ENCODE measurements around the gene SERPIND1. TPM values are rescaled to one million over a fixed set of nuclear protein-coding genes. Genes with fewer than 3 reads are reported as not detected.

SERPIND1 gene
- total and polyA plus RNA-seq, 5 experiments from 2014 or later = not detected

- ATAC-seq (no peak), DNase-seq (no peak)
- peaks cover 0 to 60% (median 11%) of the 10 kb centered on the region in 3 donors for H3K36me3 Mint-ChIP-seq
- no peak overlapping the region for H3K4me3 Mint-ChIP-seq
- POLR2A ChIA-PET = no interaction called here
- H3K9me3 Mint-ChIP-seq = no peaks in the 10 kb centered on the region
- H3K27ac Mint-ChIP-seq = peak overlapping the region in 1 of 10 donors; percentile 11
- H3K4me1 Mint-ChIP-seq = peaks cover 0 to 5% (median 2%) of the 10 kb centered on the region in 4 donors
- no peaks in the 10 kb centered on the region for H3K27me3 Mint-ChIP-seq
Measured at GRCh38 chr22:20782083-20782482, 8.2 kb downstream of the SERPIND1 start.

- POLR2A ChIA-PET = no interaction called here
- H3K27me3 Mint-ChIP-seq = no peaks in the 10 kb centered on the region
- ATAC-seq (no peak), DNase-seq (no peak)
- no peak overlapping the region for H3K4me3 Mint-ChIP-seq
- peaks cover 0 to 5% (median 2%) of the 10 kb centered on the region in 4 donors for H3K4me1 Mint-ChIP-seq
- peaks cover 0 to 60% (median 11%) of the 10 kb centered on the region in 3 donors for H3K36me3 Mint-ChIP-seq
- H3K27ac Mint-ChIP-seq = peak overlapping the region in 2 of 10 donors; percentile 11 to 27
- H3K9me3 Mint-ChIP-seq = no peaks in the 10 kb centered on the region
Measured at GRCh38 chr22:20782596-20783299, 8.8 kb downstream of the SERPIND1 start.

GRCh38 chr22:20783300-20783673 lies 9.4 kb downstream of the SERPIND1 start:
- Mint-ChIP-seq H3K9me3 (no peaks in the 10 kb centered on the region), H3K27me3 (no peaks in the 10 kb centered on the region), H3K4me1 (peaks cover 0 to 5% (median 2%) of the 10 kb centered on the region in 4 donors), H3K36me3 (peaks cover 0 to 62% (median 11%) of the 10 kb centered on the region in 3 donors), H3K27ac (peak overlapping the region in 1 of 10 donors; percentile 27), H3K4me3 (no peak overlapping the region)
- DNase-seq (no peak), ATAC-seq (no peak)
- POLR2A ChIA-PET = no interaction called here

GRCh38 chr22:20783844-20784723 lies 10.2 kb downstream of the SERPIND1 start:
- H3K27me3 Mint-ChIP-seq = no peaks in the 10 kb centered on the region
- POLR2A ChIA-PET = no interaction called here

GRCh38 chr22:20785415-20785814 lies 11.5 kb downstream of the SERPIND1 start:
- H3K27ac Mint-ChIP-seq = no peak overlapping the region
- H3K27me3 Mint-ChIP-seq = no peaks in the 10 kb centered on the region
- ATAC-seq = no peak
- POLR2A ChIA-PET = interaction anchor here (0.6 kb wide), 1 partner anchor 95 kb away, joined by 3 read pairs; no protein-coding TSS in a partner anchor
- DNase-seq = no peak
- H3K36me3 Mint-ChIP-seq = peaks cover 0 to 59% (median 0%) of the 10 kb centered on the region in 3 donors
- no peaks in the 10 kb centered on the region for H3K9me3 Mint-ChIP-seq
- H3K4me1 Mint-ChIP-seq = peaks cover 0 to 5% (median 1%) of the 10 kb centered on the region in 4 donors
- H3K4me3 Mint-ChIP-seq = no peak overlapping the region

More at GRCh38 chr22:20783844-20784723, 10.2 kb downstream of the SERPIND1 start:
- no peaks in the 10 kb centered on the region for H3K9me3 Mint-ChIP-seq
- no peak overlapping the region for H3K4me3 Mint-ChIP-seq
- peak overlapping the region in 4 of 10 donors; percentile 0 to 35 (median 16) for H3K27ac Mint-ChIP-seq
- H3K4me1 Mint-ChIP-seq = peaks cover 0 to 5% (median 1%) of the 10 kb centered on the region in 4 donors
- peaks cover 0 to 64% (median 10%) of the 10 kb centered on the region in 3 donors for H3K36me3 Mint-ChIP-seq
- DNase-seq = peak in 8 of 10 donors; percentile 26 to 71 (median 40)
- ATAC-seq = peak; percentile 82 to 84

GRCh38 chr22:20786048-20786447 lies 12.1 kb downstream of the SERPIND1 start:
- H3K4me3 Mint-ChIP-seq = no peak overlapping the region
- ATAC-seq (no peak), DNase-seq (no peak)
- peaks cover 0 to 65% (median 0%) of the 10 kb centered on the region in 3 donors for H3K36me3 Mint-ChIP-seq
- H3K27me3 Mint-ChIP-seq = no peaks in the 10 kb centered on the region
- POLR2A ChIA-PET = no interaction called here
- H3K9me3 Mint-ChIP-seq = no peaks in the 10 kb centered on the region
- H3K27ac Mint-ChIP-seq = no peak overlapping the region
- H3K4me1 Mint-ChIP-seq = peaks cover 0 to 5% (median 1%) of the 10 kb centered on the region in 4 donors

GRCh38 chr22:20786536-20786979 lies 12.6 kb downstream of the SERPIND1 start:
- peaks cover 0 to 5% (median 1%) of the 10 kb centered on the region in 4 donors for H3K4me1 Mint-ChIP-seq
- POLR2A ChIA-PET = interaction anchor here (0.5 kb wide), 1 partner anchor 921 kb away, joined by 4 read pairs; no protein-coding TSS in a partner anchor
- no peak for ATAC-seq
- peak overlapping the region in 3 of 10 donors; percentile 15 to 71 (median 60) for H3K27ac Mint-ChIP-seq
- no peak overlapping the region for H3K4me3 Mint-ChIP-seq
- H3K36me3 Mint-ChIP-seq = peaks cover 0 to 66% (median 0%) of the 10 kb centered on the region in 3 donors
- DNase-seq = no peak
- no peaks in the 10 kb centered on the region for H3K9me3 Mint-ChIP-seq
- H3K27me3 Mint-ChIP-seq = no peaks in the 10 kb centered on the region

GRCh38 chr22:20787223-20787622 lies 13.3 kb downstream of the SERPIND1 start:
- Mint-ChIP-seq H3K9me3 (no peaks in the 10 kb centered on the region), H3K4me3 (no peak overlapping the region), H3K36me3 (peaks cover 2 to 69% (median 2%) of the 10 kb centered on the region in 3 donors), H3K4me1 (peaks cover 0 to 6% (median 1%) of the 10 kb centered on the region in 4 donors), H3K27me3 (no peaks in the 10 kb centered on the region), H3K27ac (peak overlapping the region in 2 of 10 donors; percentile 22 to 24)
- POLR2A ChIA-PET = no interaction called here
- ATAC-seq (no peak), DNase-seq (no peak)

- ATAC-seq = no peak
- peak overlapping the region in 4 of 10 donors; percentile 3 to 60 (median 40) for H3K27ac Mint-ChIP-seq
- peaks cover 4 to 72% (median 6%) of the 10 kb centered on the region in 3 donors for H3K36me3 Mint-ChIP-seq
- no peaks in the 10 kb centered on the region for H3K27me3 Mint-ChIP-seq
- DNase-seq = no peak
- POLR2A ChIA-PET = no interaction called here
- peaks cover 0 to 7% (median 1%) of the 10 kb centered on the region in 4 donors for H3K4me1 Mint-ChIP-seq
- no peaks in the 10 kb centered on the region for H3K9me3 Mint-ChIP-seq
- H3K4me3 Mint-ChIP-seq = no peak overlapping the region
Measured at GRCh38 chr22:20787746-20788626, 14.1 kb downstream of the SERPIND1 start.

- POLR2A ChIA-PET = no interaction called here
- Mint-ChIP-seq H3K4me1 (peaks cover 0 to 5% (median 1%) of the 10 kb centered on the region in 4 donors), H3K4me3 (no peak overlapping the region), H3K36me3 (peaks cover 4 to 75% (median 6%) of the 10 kb centered on the region in 3 donors), H3K9me3 (no peaks in the 10 kb centered on the region), H3K27ac (peak overlapping the region in 5 of 10 donors; percentile 3 to 60 (median 33)), H3K27me3 (no peaks in the 10 kb centered on the region)
- ATAC-seq = no peak
- no peak for DNase-seq
Measured at GRCh38 chr22:20788627-20789344, 14.9 kb downstream of the SERPIND1 start.

GRCh38 chr22:20792221-20792965 lies 18.5 kb downstream of the SERPIND1 start:
- Mint-ChIP-seq H3K4me3 (no peak overlapping the region), H3K36me3 (peaks cover 6 to 88% (median 9%) of the 10 kb centered on the region in 3 donors), H3K9me3 (no peaks in the 10 kb centered on the region), H3K27ac (peak overlapping the region in 1 of 10 donors; percentile 38), H3K27me3 (no peaks in the 10 kb centered on the region), H3K4me1 (peaks cover 0 to 3% (median 2%) of the 10 kb centered on the region in 4 donors)
- POLR2A ChIA-PET = no interaction called here
- ATAC-seq (no peak), DNase-seq (no peak)

Measured in naive thymus-derived CD8-positive, alpha-beta T cell (primary cell).